Neural cell (in vitro differentiated cells): ENCODE results near the gene LAMA5. TPM values are rescaled to one million over a fixed set of nuclear protein-coding genes. Genes with fewer than 3 reads are reported as not detected.

Experiments used
- H2AFZ ChIP-seq: fragments of 200-600, 300-800 bp; sonication (generic), shearing (Covaris generic); 2 replicates; pipeline ENCODE4 v1.6.0; 2014; ENCODE audit warnings: low read depth, mild to moderate bottlenecking, antibody characterized with exemption, low read length, moderate library complexity
- H3F3A ChIP-seq: fragments of 200-600 bp; shearing (Covaris generic); 2 replicates; pipeline ENCODE4 v1.6.1; 2016; ENCODE audit warnings: mild to moderate bottlenecking, moderate library complexity, mixed read lengths, antibody characterized with exemption, low read length; ENCODE audit not compliant: insufficient read depth, poor library complexity, severe bottlenecking
- H3K27ac ChIP-seq: fragments of 200-600, 300-800 bp; sonication (generic), shearing (Covaris generic); 2 replicates; pipeline ENCODE4 v1.5.1; 2014; ENCODE audit warnings: mild to moderate bottlenecking, low read length, moderate library complexity
- H3K27me3 ChIP-seq: fragments of 300-800, 200-600 bp; sonication (generic), shearing (Covaris generic); 2 replicates; pipeline ENCODE4 v1.6.0; 2014; ENCODE audit warnings: mild to moderate bottlenecking, low read depth, low read length, moderate library complexity; ENCODE audit not compliant: insufficient read depth
- H3K36me3 ChIP-seq: fragments of 300-800, 200-600 bp; sonication (generic), shearing (Covaris generic); 2 replicates; pipeline ENCODE4 v1.5.1; 2014; ENCODE audit warnings: mild to moderate bottlenecking, antibody characterized with exemption, low read length, moderate library complexity; ENCODE audit not compliant: insufficient read depth
- H3K4me2 ChIP-seq: fragments of 300-800, 200-600 bp; sonication (generic), shearing (Covaris generic); 2 replicates; pipeline ENCODE4 v1.6.0; 2014; ENCODE audit warnings: mild to moderate bottlenecking, low read length
- H3K4me3 ChIP-seq: fragments of 300-800, 200-600 bp; sonication (generic), shearing (Covaris generic); 2 replicates; pipeline ENCODE4 v1.5.1; 2014; ENCODE audit warnings: mild to moderate bottlenecking, low read length, moderate library complexity
- H3K79me2 ChIP-seq: fragments of 200-600 bp; shearing (Covaris generic); replicated peaks from 2 replicates; pipeline ENCODE4 v1.6.0; 2014; ENCODE audit warnings: mild to moderate bottlenecking, low read length, moderate library complexity; ENCODE audit not compliant: insufficient read depth
- H3K9ac ChIP-seq: fragments of 300-800, 200-600 bp; sonication (generic), shearing (Covaris generic); 2 replicates; pipeline ENCODE4 v1.6.1; 2016; ENCODE audit warnings: mild to moderate bottlenecking, low read length, mixed read lengths
- H3K9me2 ChIP-seq: fragments of 200-600 bp; shearing (Covaris generic); 2 replicates; pipeline ENCODE4 v1.6.1; 2016; ENCODE audit warnings: mild to moderate bottlenecking, low read length, mixed read lengths; ENCODE audit not compliant: insufficient read depth
- H3K9me3 ChIP-seq: fragments of 200-600, 300-800 bp; sonication (generic), shearing (Covaris generic); 2 replicates; pipeline ENCODE4 v1.6.1; 2016; ENCODE audit warnings: mild to moderate bottlenecking, mixed run types, low read length, moderate library complexity, mixed read lengths
- H4K20me1 ChIP-seq: fragments of 200-600 bp; shearing (Covaris generic); 2 replicates; pipeline ENCODE4 v1.6.1; 2016; ENCODE audit warnings: mild to moderate bottlenecking, mixed run types; ENCODE audit not compliant: insufficient read depth
- CTCF ChIP-seq: fragments of 450-650 bp; IDR thresholded peaks from 2 replicates; pipeline ENCODE4 v1.5.1; 2014; ENCODE audit warnings: antibody characterized with exemption, mild to moderate bottlenecking, moderate library complexity; ENCODE audit not compliant: poor library complexity, severe bottlenecking
- EP300 ChIP-seq: fragments of 450-650 bp; conservative IDR thresholded peaks from 2 replicates; pipeline ENCODE4 v1.6.1; 2014; ENCODE audit warnings: antibody characterized with exemption, mild to moderate bottlenecking, moderate library complexity; ENCODE audit not compliant: poor library complexity, severe bottlenecking
- EZH2 ChIP-seq: fragments of 200-600, 300-800 bp; shearing (Covaris generic), sonication (generic); IDR thresholded peaks from 2 replicates; pipeline ENCODE4 v1.6.1; 2014; ENCODE audit warnings: antibody characterized with exemption, low read length, borderline replicate concordance, mild to moderate bottlenecking; ENCODE audit not compliant: insufficient read depth, poor library complexity, severe bottlenecking
- MXI1 ChIP-seq: fragments of 450-650 bp; conservative IDR thresholded peaks from 2 replicates; pipeline ENCODE4 v1.6.1; 2014; ENCODE audit warnings: antibody characterized with exemption, mild to moderate bottlenecking; ENCODE audit not compliant: poor library complexity, severe bottlenecking
- POLR2AphosphoS5 ChIP-seq: IDR thresholded peaks from 2 replicates; pipeline ENCODE4 v1.6.1; 2012
- RAD21 ChIP-seq: fragments of 450-650 bp; conservative IDR thresholded peaks from 2 replicates; pipeline ENCODE4 v1.6.1; 2014; ENCODE audit warnings: antibody characterized with exemption, mild to moderate bottlenecking, moderate library complexity
- REST ChIP-seq: IDR thresholded peaks from 2 replicates; pipeline ENCODE4 v1.6.1; 2012; ENCODE audit warnings: borderline replicate concordance
- SMC3 ChIP-seq: fragments of 450-650 bp; conservative IDR thresholded peaks from 2 replicates; pipeline ENCODE4 v1.6.1; 2014; ENCODE audit warnings: antibody characterized with exemption, mild to moderate bottlenecking, moderate library complexity; ENCODE audit not compliant: poor library complexity
- TAF1 ChIP-seq: IDR thresholded peaks from 2 replicates; pipeline ENCODE4 v1.6.1; 2012; ENCODE audit warnings: low read depth
- polyA plus RNA-seq: library from polyadenylated mRNA; depleted of rRNA; stranded (reverse); fragments of >200 nt; gene quantifications from 2 replicates; pipeline ENCODE4 v1.2.3, GENCODE V29; 2014

The LAMA5 gene
- polyA plus RNA-seq, 1 donor from 2014 or later, result 27.2 TPM

- Histone ChIP-seq H4K20me1 (peaks cover 9% of the 10 kb centered on the region), H3K4me2 (no peak overlapping the region)
Observed at GRCh38 chr20:62307226-62308101, 59.6 kb downstream of the LAMA5 start.

More at GRCh38 chr20:62307226-62308101, 59.6 kb downstream of the LAMA5 start:
- no peaks in the 10 kb centered on the region for H3K27me3 ChIP-seq
- H3K79me2 ChIP-seq, result peaks cover 14% of the 10 kb centered on the region
- H3K9me2 ChIP-seq, result no peaks in the 10 kb centered on the region
- no peak overlapping the region for H2AFZ ChIP-seq
- TF ChIP-seq RAD21, result no peak
- no peak for TF ChIP-seq EZH2
- no peak for TF ChIP-seq REST
- no peak for TF ChIP-seq TAF1
- no peak for TF ChIP-seq POLR2AphosphoS5
- no peak for TF ChIP-seq SMC3
- no peak for TF ChIP-seq EP300
- no peak for TF ChIP-seq CTCF
- no peak for TF ChIP-seq MXI1
- no peaks in the 10 kb centered on the region for H3K9me3 ChIP-seq
- H3K36me3 ChIP-seq, result no peaks in the 10 kb centered on the region
- H3K4me3 ChIP-seq, result no peak overlapping the region
- no peak overlapping the region for H3K9ac ChIP-seq
- no peak overlapping the region for H3K27ac ChIP-seq
- no peaks in the 10 kb centered on the region for H3F3A ChIP-seq
